Liver (tissue), 9 donors: Measurements from ENCODE around the gene CRADD. TPM values are rescaled to one million over a fixed set of nuclear protein-coding genes. Genes with fewer than 3 reads are reported as not detected.

ENCODE experiments used
- DNase-seq: peaks from one replicate; pipeline ENCODE4 v3.0.0-alpha.2; 2017; ENCODE audit warnings: low spot score
- H3K27ac ChIP-seq, 2 donors: one replicate each; pipeline ENCODE4 v1.7.0; 2013; ENCODE audit warnings: inconsistent platforms in 2 of 2, low read length in 2 of 2, control low read depth in 1 of 2, low read depth in 1 of 2, mild to moderate bottlenecking in 1 of 2
- H3K27me3 ChIP-seq, 4 donors: one replicate each; pipeline versions ENCODE4 v1.6.1 to v1.7.0; 2013; ENCODE audit warnings: low read length in 3 of 4, inconsistent platforms in 1 of 4, mild to moderate bottlenecking in 1 of 4, moderate library complexity in 1 of 4; ENCODE audit not compliant: control insufficient read depth in 4 of 4, insufficient read depth in 4 of 4
- H3K36me3 ChIP-seq, 4 donors: one replicate each; pipeline versions ENCODE4 v1.6.1 to v1.7.0; 2013; ENCODE audit warnings: low read length in 3 of 4, mild to moderate bottlenecking in 3 of 4, low read depth in 1 of 4, moderate library complexity in 1 of 4; ENCODE audit not compliant: control insufficient read depth in 4 of 4, insufficient read depth in 3 of 4
- H3K4me1 ChIP-seq, 4 donors: one replicate each; pipeline versions ENCODE4 v1.6.1 to v1.7.0; 2013; ENCODE audit warnings: low read length in 3 of 4, mild to moderate bottlenecking in 3 of 4, moderate library complexity in 1 of 4; ENCODE audit not compliant: control insufficient read depth in 4 of 4, insufficient read depth in 4 of 4
- H3K4me3 ChIP-seq, 3 donors: one replicate each; pipeline versions ENCODE4 v1.6.1 to v1.7.0; 2013; ENCODE audit warnings: low read length in 3 of 3, control low read depth in 1 of 3, low read depth in 1 of 3, mild to moderate bottlenecking in 1 of 3
- H3K9ac ChIP-seq, 2 donors: one replicate each; pipeline ENCODE4 v1.7.0; 2013; ENCODE audit warnings: low read length in 2 of 2, mild to moderate bottlenecking in 2 of 2, moderate library complexity in 2 of 2, control low read depth in 1 of 2, low read depth in 1 of 2
- H3K9me3 ChIP-seq, 4 donors: one replicate each; pipeline versions ENCODE4 v1.6.1 to v1.7.0; 2013; ENCODE audit warnings: low read length in 3 of 4; ENCODE audit not compliant: control insufficient read depth in 4 of 4
- CTCF ChIP-seq: fragments of 150-350 bp; IDR thresholded peaks from 2 replicates; pipeline ENCODE4 v1.5.1; 2017; ENCODE audit warnings: improper control_type of control experiment, low read depth, low read length; ENCODE audit not compliant: missing input control
- EGR1 ChIP-seq, 2 donors: IDR thresholded peaks; 2 replicates each; pipeline ENCODE4 v1.6.1; 2016 to 2018; ENCODE audit warnings: antibody characterized with exemption in 2 of 2, low read depth in 2 of 2
- FOXA1 ChIP-seq: IDR thresholded peaks from 2 replicates; pipeline ENCODE4 v1.6.1; 2016; ENCODE audit warnings: antibody characterized with exemption
- RAD21 ChIP-seq, 2 donors: IDR thresholded peaks; 2 replicates each; pipeline ENCODE4 v1.6.1; 2016; ENCODE audit warnings: antibody characterized with exemption in 2 of 2, mild to moderate bottlenecking in 2 of 2
- REST ChIP-seq: IDR thresholded peaks from 2 replicates; pipeline ENCODE4 v1.6.1; 2016; ENCODE audit warnings: antibody characterized with exemption, mild to moderate bottlenecking
- TAF1 ChIP-seq: conservative IDR thresholded peaks from 2 replicates; pipeline ENCODE4 v1.6.1; 2016; ENCODE audit warnings: antibody characterized with exemption, mild to moderate bottlenecking
- WGBS: extraction: QIAGEN DNeasy Blood & Tissue Kit; methylation state at CpG from one replicate; pipeline ENCODE4 v1.1.7; 2013; 5-methylcytosine and 5-hydroxymethylcytosine counted together
- polyA plus RNA-seq, 2 donors: library from polyadenylated mRNA; stranded (reverse) in 1 of 2; unstranded in 1 of 2; fragments of 200-250 nt in 1 of 2; fragments of >200 nt in 1 of 2; fragmentation: Nextera tagmentation in 1 of 2; extraction: Ambion mirVana in 1 of 2; gene quantifications; one replicate each; pipeline versions ENCODE4 v1.2.1 to v1.2.3, GENCODE V29; 2013 to 2015
- total RNA-seq, 2 donors: library from RNA; depleted of rRNA; stranded (reverse); fragments of >200 nt; gene quantifications; one replicate each; pipeline ENCODE4 v1.2.3, GENCODE V29; 2014
- donor health status: healthy.
- donor health status: healthy.
- donor health status: healthy.
- donor health status: healthy.
- donor health status: healthy.

The CRADD gene
- total and polyA plus RNA-seq, 4 donors, result 19.4 to 48.9 (median 29.6) TPM

- DNase-seq, result no peak
- Histone ChIP-seq H3K36me3 (no peaks in the 10 kb centered on the region), H3K27ac (no peak overlapping the region), H3K4me3 (no peak overlapping the region), H3K27me3 (no peaks in the 10 kb centered on the region), H3K4me1 (peaks cover 0 to 14% (median 5%) of the 10 kb centered on the region in 4 donors), H3K9me3 (no peaks in the 10 kb centered on the region), H3K9ac (no peak overlapping the region)
- TF ChIP-seq CTCF, result no peak
- TF ChIP-seq EGR1 (IDR thresholded peaks at IDR 0.05; ENCODE audit: low read depth in 2 of 2), result no peak
- TF ChIP-seq REST, result no peak
- TF ChIP-seq TAF1, result no peak
Measured at GRCh38 chr12:93736640-93737178, 59.5 kb downstream of the CRADD start.

DNA sequence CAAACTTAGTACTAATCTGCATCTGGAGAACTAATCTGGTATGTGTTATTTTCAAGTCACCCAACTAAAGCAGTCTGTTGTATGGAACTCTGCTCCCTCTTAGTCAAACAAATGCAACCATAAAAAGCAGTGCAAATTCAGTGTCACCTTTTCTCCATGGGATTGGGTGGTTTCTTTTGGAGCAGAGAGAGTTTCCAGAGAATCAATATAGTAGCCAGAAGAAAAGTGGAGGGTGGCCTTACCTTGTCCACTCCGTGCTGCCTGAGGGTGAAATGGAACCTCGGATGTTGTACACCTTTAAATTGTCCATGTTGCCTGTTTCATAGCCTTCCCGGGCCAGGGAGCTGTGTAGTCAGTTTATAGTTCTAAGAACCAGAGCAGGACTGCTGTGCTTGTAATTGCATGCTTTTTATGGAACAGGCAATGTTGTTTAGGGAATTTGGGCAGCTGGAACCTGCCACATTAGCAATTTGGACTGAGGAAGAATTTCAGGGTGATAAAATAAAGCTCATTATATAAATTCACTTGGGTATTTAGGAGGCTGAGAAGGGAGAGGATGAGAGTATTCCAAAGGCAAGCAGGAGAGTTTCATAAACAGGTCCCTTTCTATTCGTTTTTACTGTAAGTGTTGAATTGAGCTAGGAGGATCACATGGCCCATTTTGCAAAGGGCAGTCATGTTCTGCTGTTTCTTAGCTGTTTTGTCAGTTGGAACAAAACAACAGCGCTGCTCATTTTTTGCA lies 60.5 kb downstream of the CRADD start:
- no peak overlapping the region for H3K4me3 ChIP-seq
- H3K36me3 ChIP-seq, result no peaks in the 10 kb centered on the region
- no peaks in the 10 kb centered on the region for H3K9me3 ChIP-seq
- TF ChIP-seq FOXA1, result no peak
- TF ChIP-seq RAD21 (IDR thresholded peaks at IDR 0.05), result peak in 1 of 2 donors; percentile 16
- TF ChIP-seq REST, result no peak
- H3K27me3 ChIP-seq, result no peaks in the 10 kb centered on the region
- peak overlapping the region; percentile 4 to 62 for H3K27ac ChIP-seq
- no peak for DNase-seq
- no peak overlapping the region for H3K9ac ChIP-seq
- peaks cover 0 to 17% (median 7%) of the 10 kb centered on the region in 4 donors for H3K4me1 ChIP-seq
- WGBS, result 57% methylated on average over 5 of the region's 5 CpGs
